ENCODE results near the gene IL21R.

IL21R gene

GRCh38 chr16:27426423-27427408 is 24.7 kb downstream of the IL21R start:
- POLR2A ChIA-PET: no interaction called here
- CTCF ChIA-PET: interaction anchor here (1.1 kb wide), 1 partner anchor 192 kb away, joined by 5 read pairs; no protein-coding TSS in a partner anchor
- H3K4me3 ChIP-seq (ENCODE audit: low read depth, low read length): no peak overlapping the region
- DNase-seq (ENCODE audit: low read depth, low spot score): peak; percentile 54
- TF ChIP-seq, protein P1, sequence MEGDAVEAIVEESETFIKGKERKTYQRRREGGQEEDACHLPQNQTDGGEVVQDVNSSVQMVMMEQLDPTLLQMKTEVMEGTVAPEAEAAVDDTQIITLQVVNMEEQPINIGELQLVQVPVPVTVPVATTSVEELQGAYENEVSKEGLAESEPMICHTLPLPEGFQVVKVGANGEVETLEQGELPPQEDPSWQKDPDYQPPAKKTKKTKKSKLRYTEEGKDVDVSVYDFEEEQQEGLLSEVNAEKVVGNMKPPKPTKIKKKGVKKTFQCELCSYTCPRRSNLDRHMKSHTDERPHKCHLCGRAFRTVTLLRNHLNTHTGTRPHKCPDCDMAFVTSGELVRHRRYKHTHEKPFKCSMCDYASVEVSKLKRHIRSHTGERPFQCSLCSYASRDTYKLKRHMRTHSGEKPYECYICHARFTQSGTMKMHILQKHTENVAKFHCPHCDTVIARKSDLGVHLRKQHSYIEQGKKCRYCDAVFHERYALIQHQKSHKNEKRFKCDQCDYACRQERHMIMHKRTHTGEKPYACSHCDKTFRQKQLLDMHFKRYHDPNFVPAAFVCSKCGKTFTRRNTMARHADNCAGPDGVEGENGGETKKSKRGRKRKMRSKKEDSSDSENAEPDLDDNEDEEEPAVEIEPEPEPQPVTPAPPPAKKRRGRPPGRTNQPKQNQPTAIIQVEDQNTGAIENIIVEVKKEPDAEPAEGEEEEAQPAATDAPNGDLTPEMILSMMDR (IDR thresholded peaks at IDR 0.05; ENCODE audit: insufficient read depth, low read length, missing control alignments): no peak

- ChIA-PET CTCF (interaction anchor here (1.1 kb wide), 1 partner anchor 193 kb away, joined by 5 read pairs; no protein-coding TSS in a partner anchor), POLR2A (no interaction called here)
These were observed 25.6 kb downstream of the IL21R start for GRCh38 chr16:27427538-27427937.

GRCh38 chr16:27428026-27428785 is 26.2 kb downstream of the IL21R start:
- POLR2A ChIA-PET: no interaction called here
- TF ChIP-seq, protein P1 (IDR thresholded peaks at IDR 0.05; ENCODE audit: insufficient read depth, low read length, missing control alignments): no peak
- CTCF ChIA-PET: interaction anchor here (1.3 kb wide), 1 partner anchor 39 kb away, joined by 3 read pairs; no protein-coding TSS in a partner anchor
- no peak overlapping the region for H3K4me3 ChIP-seq (ENCODE audit: low read depth, low read length)
- no peak for DNase-seq (ENCODE audit: low read depth, low spot score)

More at GRCh38 chr16:27427538-27427937, 25.6 kb downstream of the IL21R start:
- no peak for DNase-seq (ENCODE audit: low read depth, low spot score)
- TF ChIP-seq, protein P1 (IDR thresholded peaks at IDR 0.05; ENCODE audit: insufficient read depth, low read length, missing control alignments): no peak
- H3K4me3 ChIP-seq (ENCODE audit: low read depth, low read length): no peak overlapping the region

DNA sequence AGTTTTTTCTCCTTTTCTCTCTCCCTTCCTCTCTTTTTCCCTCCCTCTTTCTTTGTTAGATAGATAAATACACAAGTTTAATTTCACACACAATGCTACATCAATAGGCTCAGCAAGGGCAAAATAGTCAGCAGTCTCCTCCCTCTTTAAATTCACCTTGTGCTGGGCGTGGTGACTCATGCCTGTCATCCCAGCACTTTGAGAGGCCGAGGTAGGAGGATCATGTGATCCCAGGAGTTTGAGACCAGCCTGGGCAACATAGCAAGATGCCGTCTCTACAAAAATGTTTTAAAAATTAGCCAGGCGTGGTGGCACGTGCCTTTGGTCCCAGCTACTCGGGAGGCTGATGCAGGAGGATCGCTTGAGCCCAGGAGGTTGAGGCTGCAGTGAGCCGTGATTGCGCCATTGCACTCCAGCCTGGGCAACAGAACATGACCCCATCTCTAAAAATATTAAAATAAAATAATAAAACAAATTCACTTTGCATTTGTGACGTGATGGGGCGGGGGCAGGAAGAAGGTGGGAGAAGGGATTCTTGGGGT is 27.4 kb downstream of the IL21R start:
- ChIA-PET POLR2A (no interaction called here), CTCF (interaction anchor here (1.3 kb wide), 1 partner anchor 38 kb away, joined by 3 read pairs; no protein-coding TSS in a partner anchor)
- H3K4me3 ChIP-seq (ENCODE audit: low read depth, low read length): no peak overlapping the region
- DNase-seq (ENCODE audit: low read depth, low spot score): no peak
- TF ChIP-seq, protein P1 (IDR thresholded peaks at IDR 0.05; ENCODE audit: insufficient read depth, low read length, missing control alignments): no peak

DNA sequence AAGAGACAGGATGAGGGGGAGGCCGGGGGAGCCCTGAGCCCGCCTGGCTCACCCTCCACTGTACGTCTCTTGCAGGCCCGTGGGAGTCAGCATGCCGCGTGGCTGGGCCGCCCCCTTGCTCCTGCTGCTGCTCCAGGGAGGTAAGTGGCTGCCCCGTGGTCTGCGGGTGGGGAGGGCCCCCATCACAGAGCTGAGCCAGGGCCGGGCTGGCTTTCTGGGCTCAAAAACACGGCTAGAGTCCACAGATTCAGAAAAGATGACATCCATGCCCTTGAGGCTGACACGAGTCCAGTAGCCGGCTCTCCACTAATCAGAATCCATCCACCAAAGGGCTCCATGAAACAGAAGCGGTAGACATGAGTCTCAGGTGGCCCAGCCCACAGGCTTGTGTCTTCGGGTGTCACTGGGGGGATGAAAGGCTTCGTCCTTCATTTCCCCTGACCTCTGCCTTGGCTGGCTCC is 28.0 kb downstream of the IL21R start:
- POLR2A ChIA-PET: no interaction called here
- CTCF ChIA-PET: interaction anchor here (1.1 kb wide), 1 partner anchor 195 kb away, joined by 3 read pairs; no protein-coding TSS in a partner anchor
- no peak for DNase-seq (ENCODE audit: low read depth, low spot score)
- H3K4me3 ChIP-seq (ENCODE audit: low read depth, low read length): no peak overlapping the region
- TF ChIP-seq, protein P1 (IDR thresholded peaks at IDR 0.05; ENCODE audit: insufficient read depth, low read length, missing control alignments): no peak

All from AG04449 (cell line).